ENCODE measurements around the gene CD9.

Gene CD9

GRCh38 chr12:6180268-6181051, 19.7 kb upstream of the CD9 start:
- Histone ChIP-seq H3K9me3 (ENCODE audit: control insufficient read depth in 1 of 2, low read length in 2 of 2) (no peaks in the 10 kb centered on the region), H3K27ac (ENCODE audit: low read depth, low read length) (peak overlapping the region; percentile 23), H3K9ac (ENCODE audit: low read depth in 1 of 2, low read length in 2 of 2) (peak overlapping the region in 1 of 2 donors; percentile 17), H3K4me1 (ENCODE audit: control insufficient read depth in 1 of 2, insufficient read depth in 2 of 2, low read length in 2 of 2) (peaks cover 37 to 43% of the 10 kb centered on the region in 2 donors), H3K27me3 (ENCODE audit: control insufficient read depth in 1 of 2, insufficient read depth in 2 of 2, low read length in 2 of 2) (no peaks in the 10 kb centered on the region), H3K4me3 (ENCODE audit: low read depth in 1 of 2, low read length in 2 of 2) (no peak overlapping the region), H3K36me3 (ENCODE audit: control insufficient read depth in 1 of 2, insufficient read depth in 2 of 2, low read length in 2 of 2) (no peaks in the 10 kb centered on the region)

DNA sequence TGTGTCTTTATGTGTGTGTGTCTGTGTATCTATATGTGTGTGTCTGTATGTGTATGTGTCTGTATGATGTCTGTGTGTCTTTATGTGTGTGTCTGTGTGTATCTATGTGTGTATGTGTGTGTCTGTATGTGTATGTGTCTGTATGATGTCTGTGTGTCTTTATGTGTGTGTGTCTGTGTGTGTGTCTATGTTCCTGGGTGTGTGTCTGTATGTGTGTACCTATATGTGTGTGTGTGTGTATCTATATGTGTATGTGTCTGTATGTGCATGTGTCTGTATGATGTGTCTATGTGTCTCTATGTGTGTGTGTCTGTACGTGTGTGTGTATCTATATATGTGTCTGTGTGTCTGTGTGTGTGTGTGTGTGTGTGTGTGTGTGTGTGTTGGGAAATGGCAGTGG, 19.0 kb upstream of the CD9 start:
- peaks cover 37 to 43% of the 10 kb centered on the region in 2 donors for H3K4me1 ChIP-seq (ENCODE audit: control insufficient read depth in 1 of 2, insufficient read depth in 2 of 2, low read length in 2 of 2)
- no peak overlapping the region for H3K9ac ChIP-seq (ENCODE audit: low read depth in 1 of 2, low read length in 2 of 2)
- H3K9me3 ChIP-seq (ENCODE audit: control insufficient read depth in 1 of 2, low read length in 2 of 2), result no peaks in the 10 kb centered on the region
- no peak overlapping the region for H3K4me3 ChIP-seq (ENCODE audit: low read depth in 1 of 2, low read length in 2 of 2)
- no peaks in the 10 kb centered on the region for H3K27me3 ChIP-seq (ENCODE audit: control insufficient read depth in 1 of 2, insufficient read depth in 2 of 2, low read length in 2 of 2)
- no peaks in the 10 kb centered on the region for H3K36me3 ChIP-seq (ENCODE audit: control insufficient read depth in 1 of 2, insufficient read depth in 2 of 2, low read length in 2 of 2)
- H3K27ac ChIP-seq (ENCODE audit: low read depth, low read length), result no peak overlapping the region

GRCh38 chr12:6181583-6182278, 18.5 kb upstream of the CD9 start:
- peaks cover 37 to 43% of the 10 kb centered on the region in 2 donors for H3K4me1 ChIP-seq (ENCODE audit: control insufficient read depth in 1 of 2, insufficient read depth in 2 of 2, low read length in 2 of 2)
- no peaks in the 10 kb centered on the region for H3K9me3 ChIP-seq (ENCODE audit: control insufficient read depth in 1 of 2, low read length in 2 of 2)
- no peak overlapping the region for H3K4me3 ChIP-seq (ENCODE audit: low read depth in 1 of 2, low read length in 2 of 2)
- H3K27ac ChIP-seq (ENCODE audit: low read depth, low read length), result no peak overlapping the region
- no peaks in the 10 kb centered on the region for H3K27me3 ChIP-seq (ENCODE audit: control insufficient read depth in 1 of 2, insufficient read depth in 2 of 2, low read length in 2 of 2)
- peak overlapping the region in 1 of 2 donors; percentile 45 for H3K9ac ChIP-seq (ENCODE audit: low read depth in 1 of 2, low read length in 2 of 2)
- no peaks in the 10 kb centered on the region for H3K36me3 ChIP-seq (ENCODE audit: control insufficient read depth in 1 of 2, insufficient read depth in 2 of 2, low read length in 2 of 2)

GRCh38 chr12:6182279-6182898, 17.8 kb upstream of the CD9 start:
- H3K27ac ChIP-seq (ENCODE audit: low read depth, low read length), result no peak overlapping the region
- H3K9me3 ChIP-seq (ENCODE audit: control insufficient read depth in 1 of 2, low read length in 2 of 2), result no peaks in the 10 kb centered on the region
- no peaks in the 10 kb centered on the region for H3K27me3 ChIP-seq (ENCODE audit: control insufficient read depth in 1 of 2, insufficient read depth in 2 of 2, low read length in 2 of 2)
- H3K4me3 ChIP-seq (ENCODE audit: low read depth in 1 of 2, low read length in 2 of 2), result peak overlapping the region in 1 of 2 donors; percentile 4
- H3K9ac ChIP-seq (ENCODE audit: low read depth in 1 of 2, low read length in 2 of 2), result peak overlapping the region in 1 of 2 donors; percentile 45
- peaks cover 37 to 43% of the 10 kb centered on the region in 2 donors for H3K4me1 ChIP-seq (ENCODE audit: control insufficient read depth in 1 of 2, insufficient read depth in 2 of 2, low read length in 2 of 2)
- no peaks in the 10 kb centered on the region for H3K36me3 ChIP-seq (ENCODE audit: control insufficient read depth in 1 of 2, insufficient read depth in 2 of 2, low read length in 2 of 2)

DNA sequence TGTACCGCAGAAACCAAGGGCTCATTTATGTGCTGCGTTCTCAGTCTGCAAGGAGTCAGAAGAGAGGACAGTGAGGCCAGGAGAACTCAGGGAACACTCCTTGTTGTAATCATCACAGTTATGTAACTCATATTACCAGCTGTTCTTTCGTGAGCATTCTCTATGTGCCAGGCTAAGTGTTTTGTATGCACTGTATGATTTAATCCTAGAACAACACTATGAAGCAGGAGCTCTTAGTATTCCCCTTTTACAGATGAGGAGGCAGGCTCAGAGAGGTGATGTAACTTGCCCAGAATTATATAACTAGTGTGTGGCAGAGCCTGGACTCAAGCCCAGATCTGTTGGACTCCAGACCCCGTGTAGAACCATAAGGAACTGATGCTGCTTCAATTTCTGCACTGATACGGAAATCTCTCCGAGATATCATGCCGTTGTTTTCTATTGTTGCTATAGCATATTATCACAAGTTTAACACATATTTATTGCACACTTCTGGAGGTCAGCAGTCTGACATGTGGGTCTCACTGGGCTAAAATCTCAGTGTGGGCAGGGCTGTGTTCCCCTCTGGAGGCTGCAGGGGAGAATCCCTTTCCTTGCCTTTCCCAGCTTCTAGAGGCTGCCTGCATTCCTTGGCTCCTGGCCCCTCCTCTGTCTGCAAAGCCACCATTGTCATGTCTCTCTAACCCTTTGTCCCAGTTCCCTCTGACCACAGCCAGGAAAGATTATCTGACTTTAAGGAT, 16.3 kb upstream of the CD9 start:
- Histone ChIP-seq H3K36me3 (ENCODE audit: control insufficient read depth in 1 of 2, insufficient read depth in 2 of 2, low read length in 2 of 2) (no peaks in the 10 kb centered on the region), H3K27me3 (ENCODE audit: control insufficient read depth in 1 of 2, insufficient read depth in 2 of 2, low read length in 2 of 2) (no peaks in the 10 kb centered on the region), H3K9ac (ENCODE audit: low read depth in 1 of 2, low read length in 2 of 2) (peak overlapping the region; percentile 4 to 30), H3K4me1 (ENCODE audit: control insufficient read depth in 1 of 2, insufficient read depth in 2 of 2, low read length in 2 of 2) (peaks cover 37 to 48% of the 10 kb centered on the region in 2 donors), H3K27ac (ENCODE audit: low read depth, low read length) (peak overlapping the region; percentile 71), H3K4me3 (ENCODE audit: low read depth in 1 of 2, low read length in 2 of 2) (peak overlapping the region in 1 of 2 donors; percentile 43), H3K9me3 (ENCODE audit: control insufficient read depth in 1 of 2, low read length in 2 of 2) (no peaks in the 10 kb centered on the region)

- H3K36me3 ChIP-seq (ENCODE audit: control insufficient read depth in 1 of 2, insufficient read depth in 2 of 2, low read length in 2 of 2), result no peaks in the 10 kb centered on the region
- H3K27ac ChIP-seq (ENCODE audit: low read depth, low read length), result no peak overlapping the region
- H3K9ac ChIP-seq (ENCODE audit: low read depth in 1 of 2, low read length in 2 of 2), result no peak overlapping the region
- H3K4me1 ChIP-seq (ENCODE audit: control insufficient read depth in 1 of 2, insufficient read depth in 2 of 2, low read length in 2 of 2), result peaks cover 26 to 35% of the 10 kb centered on the region in 2 donors
- no peaks in the 10 kb centered on the region for H3K27me3 ChIP-seq (ENCODE audit: control insufficient read depth in 1 of 2, insufficient read depth in 2 of 2, low read length in 2 of 2)
- no peak overlapping the region for H3K4me3 ChIP-seq (ENCODE audit: low read depth in 1 of 2, low read length in 2 of 2)
- no peaks in the 10 kb centered on the region for H3K9me3 ChIP-seq (ENCODE audit: control insufficient read depth in 1 of 2, low read length in 2 of 2)
Measured at GRCh38 chr12:6185961-6186827, 14.0 kb upstream of the CD9 start.

DNA sequence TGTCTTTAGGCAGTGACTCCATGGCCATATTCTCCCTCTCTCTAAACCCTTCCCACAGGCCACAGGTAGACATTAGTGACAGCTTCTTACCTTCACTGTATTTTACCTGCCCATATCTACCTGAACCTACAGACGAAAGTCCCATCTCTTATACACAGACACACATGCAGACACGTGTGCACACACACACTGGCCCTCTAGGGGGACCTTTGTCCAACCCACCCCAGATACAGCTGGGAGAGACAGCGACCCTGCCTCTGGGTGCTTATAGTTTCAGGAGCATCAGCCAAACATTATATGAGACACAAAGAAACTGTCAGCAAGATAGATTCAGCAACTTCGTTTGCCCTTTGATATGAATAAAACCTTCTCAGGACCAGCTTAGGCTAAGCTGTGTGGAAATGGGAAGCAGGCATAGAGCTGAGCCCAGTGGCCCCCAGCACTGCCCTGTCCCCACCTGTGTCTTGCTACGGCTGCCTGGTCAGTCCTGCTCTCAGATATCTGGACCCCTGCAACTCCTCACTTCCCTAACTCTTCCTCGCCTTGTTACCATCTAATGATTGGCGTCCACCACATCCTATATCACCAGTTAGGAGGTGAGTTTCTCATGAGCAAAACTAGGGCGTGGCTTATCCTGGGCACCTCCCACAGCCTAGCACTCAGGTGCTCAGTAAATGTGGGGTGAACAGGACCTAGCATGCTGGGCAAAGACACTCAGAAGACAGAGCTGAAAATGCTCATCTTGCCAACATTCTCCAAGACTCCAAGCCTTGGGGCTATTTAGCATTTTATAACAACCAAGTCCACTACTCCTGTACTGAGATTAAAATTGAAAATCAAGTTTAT, 12.0 kb upstream of the CD9 start:
- no peaks in the 10 kb centered on the region for H3K27me3 ChIP-seq (ENCODE audit: control insufficient read depth in 1 of 2, insufficient read depth in 2 of 2, low read length in 2 of 2)
- H3K4me1 ChIP-seq (ENCODE audit: control insufficient read depth in 1 of 2, insufficient read depth in 2 of 2, low read length in 2 of 2), result peaks cover 11 to 17% of the 10 kb centered on the region in 2 donors
- no peaks in the 10 kb centered on the region for H3K9me3 ChIP-seq (ENCODE audit: control insufficient read depth in 1 of 2, low read length in 2 of 2)
- H3K4me3 ChIP-seq (ENCODE audit: low read depth in 1 of 2, low read length in 2 of 2), result no peak overlapping the region
- H3K36me3 ChIP-seq (ENCODE audit: control insufficient read depth in 1 of 2, insufficient read depth in 2 of 2, low read length in 2 of 2), result no peaks in the 10 kb centered on the region
- no peak overlapping the region for H3K9ac ChIP-seq (ENCODE audit: low read depth in 1 of 2, low read length in 2 of 2)
- H3K27ac ChIP-seq (ENCODE audit: low read depth, low read length), result no peak overlapping the region

DNA sequence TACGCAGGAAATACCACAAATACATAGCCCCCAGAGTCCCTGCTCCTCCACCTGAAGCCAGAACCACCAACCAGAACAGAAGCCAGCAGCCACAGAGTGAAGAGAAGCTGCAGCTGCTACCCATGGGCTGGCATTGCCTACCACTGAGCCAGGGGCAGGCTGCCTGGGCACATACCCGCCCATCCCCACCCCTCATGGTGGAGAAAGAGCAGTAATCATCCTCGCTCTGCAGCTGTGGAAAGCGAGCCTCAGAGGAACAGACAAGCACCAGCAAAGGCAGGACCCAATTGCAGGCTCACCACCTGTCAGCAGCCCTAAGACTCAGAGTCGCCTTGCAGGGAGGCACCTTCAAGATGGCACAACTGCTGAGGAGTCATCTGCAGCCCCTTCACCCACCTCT, 11.2 kb upstream of the CD9 start:
- Histone ChIP-seq H3K9ac (ENCODE audit: low read depth in 1 of 2, low read length in 2 of 2) (no peak overlapping the region), H3K9me3 (ENCODE audit: control insufficient read depth in 1 of 2, low read length in 2 of 2) (no peaks in the 10 kb centered on the region), H3K36me3 (ENCODE audit: control insufficient read depth in 1 of 2, insufficient read depth in 2 of 2, low read length in 2 of 2) (no peaks in the 10 kb centered on the region), H3K27me3 (ENCODE audit: control insufficient read depth in 1 of 2, insufficient read depth in 2 of 2, low read length in 2 of 2) (no peaks in the 10 kb centered on the region), H3K4me1 (ENCODE audit: control insufficient read depth in 1 of 2, insufficient read depth in 2 of 2, low read length in 2 of 2) (peaks cover 11 to 14% of the 10 kb centered on the region in 2 donors), H3K4me3 (ENCODE audit: low read depth in 1 of 2, low read length in 2 of 2) (no peak overlapping the region), H3K27ac (ENCODE audit: low read depth, low read length) (no peak overlapping the region)

Measured in duodenal mucosa (tissue), 2 donors.